Brain microvascular endothelial cell (primary cell): ENCODE measurements around the gene CKM.
"Not testable (repeated sequence)": the region's sequence is repeated elsewhere in the genome, so short reads cannot be mapped to it uniquely, and the experiment has no call there.

Source experiments
- DNase-seq: peaks from one replicate; pipeline ENCODE4 v3.0.0-alpha.2; 2020
- H3K27ac ChIP-seq: fragments of 250-450 bp; sonication (Bioruptor Pico); 2 replicates; pipeline ENCODE4 v1.5.1; 2020; ENCODE audit warnings: mild to moderate bottlenecking, moderate library complexity
- H3K27me3 ChIP-seq: fragments of 250-450 bp; sonication (Bioruptor Pico); replicated peaks from 2 replicates; pipeline ENCODE4 v1.5.1; 2020; ENCODE audit warnings: mild to moderate bottlenecking
- H3K36me3 ChIP-seq: fragments of 250-450 bp; sonication (Bioruptor Pico); replicated peaks from 2 replicates; pipeline ENCODE4 v1.5.1; 2020; ENCODE audit warnings: mild to moderate bottlenecking
- H3K4me3 ChIP-seq: 2 replicates; pipeline ENCODE4 v1.5.1; 2011; ENCODE audit warnings: low read depth, mild to moderate bottlenecking, control low read depth, low read length, moderate library complexity
- in situ Hi-C: cut with HindIII; loops from 2 replicates; pipeline ENCODE4 v1.10.0; 2017; ENCODE audit warnings: low sequenced_read_pairs, low pct_ligation_motif_present
- TF ChIP-seq, protein P1 (sequence below): IDR thresholded peaks from 2 replicates; pipeline ENCODE4 v1.5.1; 2011; ENCODE audit warnings: low read depth, mild to moderate bottlenecking, moderate library complexity, low read length, control low read depth, inconsistent platforms; ENCODE audit errors: missing control alignments

The CKM gene

GRCh38 chr19:45278087-45278486, 44.6 kb downstream of the CKM start:
- DNase-seq, result no peak
- Histone ChIP-seq H3K36me3 (peaks cover 33% of the 10 kb centered on the region), H3K4me3 (no peak overlapping the region), H3K27me3 (no peaks in the 10 kb centered on the region), H3K27ac (no peak overlapping the region)
- in situ Hi-C loops, result no loop called here
- TF ChIP-seq, protein P1, sequence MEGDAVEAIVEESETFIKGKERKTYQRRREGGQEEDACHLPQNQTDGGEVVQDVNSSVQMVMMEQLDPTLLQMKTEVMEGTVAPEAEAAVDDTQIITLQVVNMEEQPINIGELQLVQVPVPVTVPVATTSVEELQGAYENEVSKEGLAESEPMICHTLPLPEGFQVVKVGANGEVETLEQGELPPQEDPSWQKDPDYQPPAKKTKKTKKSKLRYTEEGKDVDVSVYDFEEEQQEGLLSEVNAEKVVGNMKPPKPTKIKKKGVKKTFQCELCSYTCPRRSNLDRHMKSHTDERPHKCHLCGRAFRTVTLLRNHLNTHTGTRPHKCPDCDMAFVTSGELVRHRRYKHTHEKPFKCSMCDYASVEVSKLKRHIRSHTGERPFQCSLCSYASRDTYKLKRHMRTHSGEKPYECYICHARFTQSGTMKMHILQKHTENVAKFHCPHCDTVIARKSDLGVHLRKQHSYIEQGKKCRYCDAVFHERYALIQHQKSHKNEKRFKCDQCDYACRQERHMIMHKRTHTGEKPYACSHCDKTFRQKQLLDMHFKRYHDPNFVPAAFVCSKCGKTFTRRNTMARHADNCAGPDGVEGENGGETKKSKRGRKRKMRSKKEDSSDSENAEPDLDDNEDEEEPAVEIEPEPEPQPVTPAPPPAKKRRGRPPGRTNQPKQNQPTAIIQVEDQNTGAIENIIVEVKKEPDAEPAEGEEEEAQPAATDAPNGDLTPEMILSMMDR, result no peak

DNA sequence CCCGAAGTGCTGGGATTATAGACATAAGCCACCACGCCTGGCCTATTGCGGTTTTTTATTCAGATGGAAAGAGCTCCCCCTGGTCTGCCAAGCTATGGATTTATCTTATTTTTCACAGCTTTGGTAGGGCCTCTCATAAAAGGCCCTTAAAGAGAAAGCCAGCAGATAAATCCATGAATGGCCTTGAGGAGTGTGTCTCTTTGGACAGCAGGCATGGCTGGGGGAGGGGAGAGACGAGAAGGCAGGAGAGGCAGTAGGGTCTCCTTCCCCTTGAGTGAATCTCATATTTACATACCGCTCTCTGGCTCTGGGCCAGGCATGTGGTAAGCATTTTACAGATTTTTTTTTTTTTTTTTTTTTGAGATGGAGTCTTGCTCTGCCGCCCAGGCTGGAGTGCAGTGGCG, 46.4 kb downstream of the CKM start:
- H3K4me3 ChIP-seq, result no peak overlapping the region
- H3K27me3 ChIP-seq, result no peaks in the 10 kb centered on the region
- DNase-seq, result no peak
- TF ChIP-seq, protein P1, result no peak
- H3K36me3 ChIP-seq, result peaks cover 35% of the 10 kb centered on the region
- H3K27ac ChIP-seq, result no peak overlapping the region
- in situ Hi-C loops, result no loop called here

DNA sequence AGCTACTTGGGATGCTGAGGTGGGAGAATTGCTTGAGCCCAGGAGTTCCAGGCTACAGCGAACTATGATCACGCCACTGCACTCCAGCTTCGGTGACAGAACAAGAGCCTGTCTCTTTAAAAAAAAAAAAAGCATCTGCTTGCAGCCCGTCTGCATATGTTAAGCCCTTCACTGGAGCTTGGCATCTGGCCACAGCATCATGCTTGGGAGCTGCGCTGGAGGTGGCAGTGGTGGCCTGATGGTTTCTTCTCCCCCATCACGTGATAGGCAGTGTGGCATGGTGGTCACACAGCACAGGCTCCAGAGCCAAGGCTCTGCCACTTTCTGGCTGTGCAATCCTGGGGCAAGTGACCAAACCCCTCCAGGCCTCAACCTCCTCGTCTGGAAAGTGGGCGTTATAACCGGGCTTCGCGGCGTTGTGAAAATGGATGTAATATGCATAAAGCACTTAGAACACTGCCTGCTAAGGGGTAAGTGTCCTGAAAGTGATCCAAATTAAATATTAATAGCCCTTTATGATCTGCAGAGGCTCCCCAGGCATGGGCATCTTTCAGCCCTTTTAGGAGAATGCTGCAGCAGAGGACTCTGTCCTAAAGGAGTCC, 47.2 kb downstream of the CKM start:
- H3K27me3 ChIP-seq, result no peaks in the 10 kb centered on the region
- in situ Hi-C loops, result no loop called here
- TF ChIP-seq, protein P1, result no peak
- no peak for DNase-seq
- peaks cover 35% of the 10 kb centered on the region for H3K36me3 ChIP-seq
- no peak overlapping the region for H3K27ac ChIP-seq
- no peak overlapping the region for H3K4me3 ChIP-seq

GRCh38 chr19:45273521-45273855, 49.2 kb downstream of the CKM start:
- Histone ChIP-seq H3K27ac (no peak overlapping the region), H3K27me3 (no peaks in the 10 kb centered on the region), H3K4me3 (no peak overlapping the region), H3K36me3 (peaks cover 34% of the 10 kb centered on the region)
- in situ Hi-C loops, result no loop called here
- no peak for DNase-seq
- TF ChIP-seq, protein P1, result no peak

DNA sequence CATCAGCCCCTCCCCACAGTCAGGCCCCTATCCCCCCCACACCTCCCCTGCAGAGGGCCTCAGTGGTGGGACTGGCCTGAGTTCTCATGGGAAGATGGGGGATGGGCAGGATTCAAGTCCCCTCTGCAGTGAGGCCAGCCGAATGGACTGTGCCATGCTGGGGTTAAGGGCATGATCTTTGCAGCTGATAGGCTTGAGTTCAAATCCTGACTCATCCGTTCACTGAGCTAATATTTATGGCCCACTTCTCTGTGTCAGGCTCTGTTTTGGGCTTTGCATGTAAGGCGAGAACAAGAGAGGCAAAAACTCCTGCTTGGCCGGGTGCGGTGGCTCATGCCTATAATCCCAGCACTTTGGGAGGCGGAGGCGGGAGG, 51.0 kb downstream of the CKM start:
- in situ Hi-C loops, result no loop called here
- no peak for DNase-seq
- Histone ChIP-seq H3K27ac (no peak overlapping the region), H3K27me3 (no peaks in the 10 kb centered on the region), H3K4me3 (no peak overlapping the region), H3K36me3 (peaks cover 35% of the 10 kb centered on the region)
- TF ChIP-seq, protein P1, result no peak

DNA sequence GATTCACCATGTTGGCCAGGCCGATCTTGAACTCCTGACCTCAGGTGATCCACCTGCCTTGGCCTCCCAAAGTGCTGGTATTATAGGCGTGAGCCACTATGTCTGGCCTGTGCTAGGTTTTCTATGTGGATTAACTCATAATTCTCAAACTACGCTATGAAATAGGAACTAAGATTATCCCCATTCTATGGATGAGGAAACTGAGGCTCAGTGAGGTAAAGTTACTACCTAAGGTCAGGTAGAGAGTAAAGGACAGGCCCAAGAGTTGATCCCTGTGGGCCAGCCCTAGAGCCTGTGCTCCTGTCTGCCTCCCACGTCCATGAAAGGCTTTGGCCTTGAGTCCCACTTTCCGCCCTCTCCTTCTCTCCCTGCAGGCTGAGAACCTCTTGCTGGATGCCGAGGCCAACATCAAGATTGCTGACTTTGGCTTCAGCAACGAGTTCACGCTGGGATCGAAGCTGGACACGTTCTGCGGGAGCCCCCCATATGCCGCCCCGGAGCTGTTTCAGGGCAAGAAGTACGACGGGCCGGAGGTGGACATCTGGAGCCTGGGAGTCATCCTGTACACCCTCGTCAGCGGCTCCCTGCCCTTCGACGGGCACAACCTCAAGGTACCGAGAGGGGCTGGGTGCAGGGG, 51.5 kb downstream of the CKM start:
- in situ Hi-C loops, result no loop called here
- Histone ChIP-seq H3K36me3 (peaks cover 37% of the 10 kb centered on the region), H3K4me3 (no peak overlapping the region), H3K27ac (no peak overlapping the region), H3K27me3 (no peaks in the 10 kb centered on the region)
- no peak for DNase-seq
- TF ChIP-seq, protein P1, result no peak

DNA sequence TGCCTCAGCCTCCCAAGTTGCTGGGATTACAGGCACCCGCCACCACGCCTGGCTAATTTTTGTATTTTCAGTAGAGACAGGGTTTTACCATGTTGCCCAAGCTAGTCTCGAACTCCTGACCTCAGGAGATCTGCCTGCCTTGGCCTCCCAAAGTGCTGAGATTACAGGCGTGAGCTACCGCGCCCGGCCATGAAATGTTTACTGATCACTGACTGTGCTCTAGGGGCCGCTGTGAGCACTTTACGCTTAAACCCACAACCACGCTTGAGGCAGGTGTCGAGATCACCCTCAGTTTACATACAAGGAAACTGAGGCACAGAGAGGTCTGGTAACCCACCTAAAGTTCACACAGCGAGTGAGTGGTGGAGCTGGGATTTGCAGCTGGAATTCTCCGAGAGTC, 52.7 kb downstream of the CKM start:
- DNase-seq, H3K27ac ChIP-seq, H3K4me3 ChIP-seq, in situ Hi-C loops, H3K27me3 ChIP-seq: not testable (repeated sequence)
- peaks cover 41% of the 10 kb centered on the region for H3K36me3 ChIP-seq
